Stomach (tissue), 9 donors: ENCODE data around the gene SLC35F3. TPM values are rescaled to one million over a fixed set of nuclear protein-coding genes. Genes with fewer than 3 reads are reported as not detected.

ENCODE experiments used
- DNase-seq, 2 donors: peaks; one replicate each; pipeline versions ENCODE4 v3.0.0 to v3.0.0-alpha.2; 2013 to 2019
- H3K27ac ChIP-seq, 5 donors: fragments of 200-600 bp in 4 of 5; sonication (generic) in 4 of 5; one replicate each; pipeline ENCODE4 v1.5.1; 2013 to 2019; ENCODE audit warnings: mild to moderate bottlenecking in 1 of 5, moderate library complexity in 1 of 5
- H3K27me3 ChIP-seq, 3 donors: fragments of 200-600 bp; sonication (generic); one replicate each; pipeline ENCODE4 v1.5.1; 2017 to 2019; ENCODE audit warnings: mixed run types in 1 of 3
- H3K36me3 ChIP-seq, 4 donors: fragments of 200-600 bp; sonication (generic); 1 replicate in 3 of 4; 2 replicates in 1 of 4; pipeline ENCODE4 v1.5.1; 2016 to 2019
- H3K4me1 ChIP-seq, 4 donors: fragments of 200-600 bp; sonication (generic); one replicate each; pipeline ENCODE4 v1.5.1; 2016 to 2019
- H3K4me3 ChIP-seq, 4 donors: fragments of 200-600 bp; sonication (generic) in 3 of 4; one replicate each; pipeline ENCODE4 v1.5.1; 2016 to 2019; ENCODE audit warnings: mild to moderate bottlenecking in 1 of 4
- H3K9me3 ChIP-seq, 4 donors: fragments of 200-600 bp; sonication (generic); one replicate each; pipeline ENCODE4 v1.5.1; 2016 to 2019
- EP300 ChIP-seq: sonication (generic); formaldehyde crosslinking; IDR thresholded peaks from one replicate; pipeline ENCODE4 v1.6.1; 2017; ENCODE audit warnings: antibody characterized with exemption
- POLR2A ChIP-seq, 4 donors: fragments of 450-650 bp; IDR thresholded peaks; one replicate each; pipeline ENCODE4 v1.6.1; 2016; ENCODE audit warnings: antibody characterized with exemption in 4 of 4, control low read depth in 2 of 4, mild to moderate bottlenecking in 1 of 4, moderate library complexity in 1 of 4
- POLR2AphosphoS5 ChIP-seq, 3 donors: sonication (generic); formaldehyde crosslinking; IDR thresholded peaks; one replicate each; pipeline ENCODE4 v1.6.1; 2016; ENCODE audit warnings: antibody characterized with exemption in 3 of 3
- WGBS, 5 donors: extraction: QIAGEN DNeasy Blood & Tissue Kit in 3 of 5; methylation state at CpG; one replicate each; pipeline versions ENCODE4 v1.1.5 to v1.1.7; 2013 to 2018; 5-methylcytosine and 5-hydroxymethylcytosine counted together
- intact Hi-C: fragments of 100-400 bp; cut with DNase I; formaldehyde crosslinking; loops from one replicate; pipeline ENCODE4 v1.15.1; 2023; ENCODE audit warnings: low total_unique reads
- polyA plus RNA-seq, 3 donors: library from polyadenylated mRNA; stranded (reverse); fragments of 200-250 nt; gene quantifications; one replicate each; pipeline ENCODE4 v1.2.3, GENCODE V29; 2013
- total RNA-seq, 5 donors: library from RNA; depleted of rRNA; stranded (reverse); fragments of >200 nt; gene quantifications; one replicate each; pipeline versions ENCODE4 v1.1.0 to v1.2.3, GENCODE V29; 2014 to 2016
- TF ChIP-seq, protein P1 (sequence below), 7 experiments: fragments of 450-650 bp in 4 of 7; fragments of 200-600 bp in 3 of 7; sonication (generic) in 3 of 7; IDR thresholded peaks; one replicate each; pipeline ENCODE4 v1.5.1; 2016 to 2019; ENCODE audit warnings: antibody characterized with exemption in 7 of 7, control low read depth in 2 of 7, mild to moderate bottlenecking in 1 of 7
- donor health status: healthy with polysubstance abuse.
- donor health status: Bipolar disorder and iron deficiency.
- donor health status: healthy.

The SLC35F3 gene
- total and polyA plus RNA-seq, 8 donors: under 0.01 to 1.5 (median 0.59) TPM; not detected in 2

DNA sequence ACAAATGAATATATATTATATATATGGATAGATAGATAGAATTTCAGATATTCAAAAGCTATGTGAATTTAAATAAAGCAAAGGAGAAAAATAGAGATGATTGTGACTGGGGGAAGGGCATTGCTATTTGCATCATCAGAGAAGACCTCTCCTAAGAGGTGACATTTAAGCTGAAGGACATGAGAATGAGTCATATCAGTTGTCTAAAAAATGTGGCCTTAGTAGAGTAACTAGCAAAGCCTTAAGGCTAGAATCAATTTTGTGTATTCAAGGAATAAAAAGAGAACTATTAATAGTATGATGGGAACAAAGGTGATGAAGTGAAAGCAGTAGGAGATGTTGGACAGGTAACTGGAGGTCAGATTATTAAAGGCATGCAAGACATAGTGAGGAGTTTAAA lies 34.8 kb upstream of the SLC35F3 start:
- H3K27ac ChIP-seq: no peak overlapping the region
- no peak for TF ChIP-seq POLR2AphosphoS5 (IDR thresholded peaks at IDR 0.05)
- TF ChIP-seq POLR2A (IDR thresholded peaks at IDR 0.05): no peak
- TF ChIP-seq EP300: no peak
- TF ChIP-seq, protein P1, sequence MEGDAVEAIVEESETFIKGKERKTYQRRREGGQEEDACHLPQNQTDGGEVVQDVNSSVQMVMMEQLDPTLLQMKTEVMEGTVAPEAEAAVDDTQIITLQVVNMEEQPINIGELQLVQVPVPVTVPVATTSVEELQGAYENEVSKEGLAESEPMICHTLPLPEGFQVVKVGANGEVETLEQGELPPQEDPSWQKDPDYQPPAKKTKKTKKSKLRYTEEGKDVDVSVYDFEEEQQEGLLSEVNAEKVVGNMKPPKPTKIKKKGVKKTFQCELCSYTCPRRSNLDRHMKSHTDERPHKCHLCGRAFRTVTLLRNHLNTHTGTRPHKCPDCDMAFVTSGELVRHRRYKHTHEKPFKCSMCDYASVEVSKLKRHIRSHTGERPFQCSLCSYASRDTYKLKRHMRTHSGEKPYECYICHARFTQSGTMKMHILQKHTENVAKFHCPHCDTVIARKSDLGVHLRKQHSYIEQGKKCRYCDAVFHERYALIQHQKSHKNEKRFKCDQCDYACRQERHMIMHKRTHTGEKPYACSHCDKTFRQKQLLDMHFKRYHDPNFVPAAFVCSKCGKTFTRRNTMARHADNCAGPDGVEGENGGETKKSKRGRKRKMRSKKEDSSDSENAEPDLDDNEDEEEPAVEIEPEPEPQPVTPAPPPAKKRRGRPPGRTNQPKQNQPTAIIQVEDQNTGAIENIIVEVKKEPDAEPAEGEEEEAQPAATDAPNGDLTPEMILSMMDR (IDR thresholded peaks at IDR 0.05): no peak
- intact Hi-C loops: no loop called here
- no peak overlapping the region for H3K4me3 ChIP-seq
- no peaks in the 10 kb centered on the region for H3K36me3 ChIP-seq
- no peak for DNase-seq
- H3K9me3 ChIP-seq: peaks cover 0 to 25% (median 7%) of the 10 kb centered on the region in 4 donors
- no peaks in the 10 kb centered on the region for H3K27me3 ChIP-seq
- H3K4me1 ChIP-seq: no peaks in the 10 kb centered on the region

DNA sequence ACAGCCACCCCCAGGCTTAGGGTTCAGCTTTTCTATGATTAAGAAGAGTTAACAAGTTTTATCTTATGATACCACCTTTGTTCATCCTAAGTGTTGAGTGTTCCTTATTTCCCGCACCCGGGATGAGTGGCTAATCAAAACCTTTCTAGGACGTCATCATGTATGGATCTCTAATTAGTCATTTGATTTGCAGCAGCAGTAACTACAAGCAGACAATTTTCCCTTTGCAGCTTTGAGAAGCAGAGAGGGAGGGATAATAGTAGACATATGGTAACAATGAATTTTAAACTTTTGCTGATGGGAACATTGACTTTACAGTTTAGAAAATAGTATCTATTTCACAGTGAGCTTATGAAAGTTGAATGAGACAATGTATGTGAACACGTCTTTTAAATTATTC lies 30.8 kb upstream of the SLC35F3 start:
- intact Hi-C loops: no loop called here
- Histone ChIP-seq H3K4me3 (no peak overlapping the region), H3K36me3 (no peaks in the 10 kb centered on the region), H3K27me3 (no peaks in the 10 kb centered on the region), H3K27ac (no peak overlapping the region), H3K9me3 (no peaks in the 10 kb centered on the region), H3K4me1 (no peaks in the 10 kb centered on the region)
- 83 to 94% (median 91%) methylated on average over 4 of the region's 4 CpGs for WGBS, 5 donors
- no peak for TF ChIP-seq POLR2AphosphoS5 (IDR thresholded peaks at IDR 0.05)
- TF ChIP-seq, protein P1 (IDR thresholded peaks at IDR 0.05): no peak
- TF ChIP-seq EP300: no peak
- TF ChIP-seq POLR2A (IDR thresholded peaks at IDR 0.05): no peak
- no peak for DNase-seq

DNA sequence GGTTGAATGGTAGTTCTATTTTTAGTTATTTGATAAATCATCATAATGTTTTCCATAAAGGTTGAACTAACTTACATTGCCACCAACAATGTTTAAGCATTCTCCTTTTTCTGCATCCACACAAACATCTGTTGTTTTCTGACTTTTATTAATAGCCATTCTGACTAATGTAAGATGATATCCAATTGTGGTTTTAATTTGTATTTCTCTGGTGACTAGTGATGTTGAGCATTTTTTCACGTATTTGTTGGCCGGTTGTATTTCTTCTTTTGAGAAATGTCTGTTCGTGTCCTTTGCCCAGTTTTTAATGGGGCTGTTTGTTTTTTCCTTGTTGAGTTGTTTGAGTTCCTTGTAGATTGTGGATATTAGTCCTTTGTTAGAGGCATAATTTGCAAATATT lies 24.6 kb upstream of the SLC35F3 start:
- 63 to 78% (median 70%) methylated on average over 3 of the region's 3 CpGs for WGBS, 5 donors
- intact Hi-C loops: no loop called here
- H3K4me3 ChIP-seq: no peak overlapping the region
- no peaks in the 10 kb centered on the region for H3K36me3 ChIP-seq
- TF ChIP-seq EP300 (no peak), POLR2AphosphoS5 (IDR thresholded peaks at IDR 0.05) (no peak), POLR2A (IDR thresholded peaks at IDR 0.05) (no peak)
- TF ChIP-seq, protein P1 (IDR thresholded peaks at IDR 0.05): no peak
- DNase-seq: no peak
- no peaks in the 10 kb centered on the region for H3K27me3 ChIP-seq
- H3K27ac ChIP-seq: no peak overlapping the region
- H3K4me1 ChIP-seq: no peaks in the 10 kb centered on the region
- peaks cover 0 to 6% (median 2%) of the 10 kb centered on the region in 4 donors for H3K9me3 ChIP-seq

DNA sequence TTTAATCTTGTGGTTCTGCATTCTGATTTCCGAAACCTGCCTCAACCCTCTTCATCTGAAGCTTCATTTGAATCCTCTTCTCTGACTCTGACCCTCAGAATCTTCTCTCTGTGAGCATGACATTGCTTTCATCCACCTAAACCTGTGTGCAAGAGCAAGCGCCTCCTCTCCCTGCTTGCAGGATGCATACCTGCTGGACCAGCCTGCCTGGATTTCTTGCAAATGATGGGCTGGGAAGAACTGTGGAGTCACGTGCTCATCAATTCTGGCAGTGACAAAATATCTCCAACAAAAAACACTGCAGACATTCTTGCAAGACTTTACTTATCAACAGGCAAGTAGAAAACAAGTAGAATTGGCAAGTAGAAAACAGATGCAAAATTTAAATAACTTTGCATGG lies 20.8 kb upstream of the SLC35F3 start:
- intact Hi-C loops: no loop called here
- 43 to 59% (median 55%) methylated on average over 3 of the region's 3 CpGs for WGBS, 5 donors
- H3K27ac ChIP-seq: no peak overlapping the region
- no peaks in the 10 kb centered on the region for H3K36me3 ChIP-seq
- peaks cover 0 to 8% (median 0%) of the 10 kb centered on the region in 3 donors for H3K27me3 ChIP-seq
- TF ChIP-seq POLR2AphosphoS5 (IDR thresholded peaks at IDR 0.05): no peak
- TF ChIP-seq EP300: no peak
- TF ChIP-seq POLR2A (IDR thresholded peaks at IDR 0.05): no peak
- TF ChIP-seq, protein P1 (IDR thresholded peaks at IDR 0.05): no peak
- H3K4me1 ChIP-seq: no peaks in the 10 kb centered on the region
- H3K4me3 ChIP-seq: no peak overlapping the region
- DNase-seq: no peak
- H3K9me3 ChIP-seq: peaks cover 0 to 13% (median 3%) of the 10 kb centered on the region in 4 donors
